GM12878 (cell line): ENCODE measurements around the gene MYCBP. TPM values are rescaled to one million over a fixed set of nuclear protein-coding genes. Genes with fewer than 3 reads are reported as not detected.

Experiments used
- ATAC-seq: fragments of 200-7000 bp; cut with Tn5 transposase; 3 replicates; pipeline ENCODE4 v1.9.1; 2020; ENCODE audit warnings: mild to moderate bottlenecking, moderate library complexity
- BruUV-seq: library from RNA; stranded (reverse); fragments of 400-500 nt; replicated peaks from 2 replicates; lab custom pipeline; 2021; lab: Mats Ljungman, UMichigan
- CTCF ChIA-PET: fragments of 300-600 bp; sonication (Branson Sonifier 250); formaldehyde crosslinking; extraction: SDS; loops from one replicate; lab custom pipeline; 2021; ENCODE audit warnings: inconsistent platforms; lab: Yijun Ruan, JAX
- POLR2A ChIA-PET: fragments of 350-600 bp; formaldehyde crosslinking; extraction: SDS; loops from one replicate; lab custom pipeline; 2021; ENCODE audit warnings: inconsistent platforms; lab: Charles Lee
- RAD21 ChIA-PET: fragments of 300-600 bp; sonication (Branson Sonifier 250); formaldehyde crosslinking; loops from one replicate; lab custom pipeline; 2023; ENCODE audit warnings: antibody characterized with exemption; ENCODE audit not compliant: unreplicated experiment; lab: Charles Lee
- SMC1A ChIA-PET: fragments of 300-600 bp; sonication (Branson Sonifier 250); formaldehyde crosslinking; loops from one replicate; lab custom pipeline; 2023; ENCODE audit not compliant: unreplicated experiment, uncharacterized antibody; lab: Charles Lee
- DNase-seq: peaks from one replicate; pipeline ENCODE4 v3.0.0-alpha.2; 2011; ENCODE audit warnings: low read depth, low spot score
- FAIRE-seq: peaks from 3 replicates; lab custom pipeline; 2011; peaks lifted over from hg19 to GRCh38; lab: Jason Lieb, UNC
- H2AFZ ChIP-seq: 2 replicates; pipeline ENCODE4 v1.6.0; 2011; ENCODE audit warnings: low read depth, low read length, control low read depth; ENCODE audit not compliant: control insufficient read depth
- H3K27ac ChIP-seq: 2 replicates; pipeline ENCODE4 v1.5.1; 2011; ENCODE audit warnings: control low read depth; ENCODE audit not compliant: control insufficient read depth, insufficient read depth
- H3K27me3 ChIP-seq, 2 experiments: replicated peaks in 1 of 2; 2 replicates each; pipeline versions ENCODE4 v1.6.0 to v1.6.1; 2011; ENCODE audit warnings: low read length in 1 of 2; ENCODE audit not compliant: control insufficient read depth in 2 of 2, insufficient read depth in 2 of 2
- H3K36me3 ChIP-seq, 2 experiments: 2 replicates each; pipeline ENCODE4 v1.5.1; 2011; ENCODE audit warnings: low read length in 1 of 2; ENCODE audit not compliant: control insufficient read depth in 2 of 2, insufficient read depth in 2 of 2
- H3K4me1 ChIP-seq: 2 replicates; pipeline ENCODE4 v1.6.1; 2011; ENCODE audit warnings: mild to moderate bottlenecking, low read length, moderate library complexity, mixed read lengths; ENCODE audit not compliant: control insufficient read depth, insufficient read depth
- H3K4me2 ChIP-seq: 2 replicates; pipeline ENCODE4 v1.6.0; 2011; ENCODE audit warnings: control low read depth; ENCODE audit not compliant: control insufficient read depth, insufficient read depth
- H3K4me3 ChIP-seq: fragments of 200-600 bp; sonication (generic); 2 replicates; pipeline ENCODE4 v1.5.1; 2016
- H3K79me2 ChIP-seq: 2 replicates; pipeline ENCODE4 v1.6.0; 2011; ENCODE audit warnings: low read length; ENCODE audit not compliant: control insufficient read depth, insufficient read depth
- H3K9ac ChIP-seq: 2 replicates; pipeline ENCODE4 v1.8.0; 2011; ENCODE audit warnings: low read length, control low read depth, mixed read lengths; ENCODE audit not compliant: control insufficient read depth, insufficient read depth
- H3K9me3 ChIP-seq: replicated peaks from 3 replicates; pipeline ENCODE4 v1.5.1; 2011; ENCODE audit warnings: mild to moderate bottlenecking, low read length; ENCODE audit not compliant: control insufficient read depth, insufficient read depth
- H4K20me1 ChIP-seq: 2 replicates; pipeline ENCODE4 v1.6.0; 2011; ENCODE audit not compliant: control insufficient read depth, insufficient read depth
- CREB1 ChIP-seq: IDR thresholded peaks from 2 replicates; pipeline ENCODE4 v1.6.1; 2012; ENCODE audit warnings: low read depth, mild to moderate bottlenecking, inconsistent platforms
- EED ChIP-seq: sonication (generic); IDR thresholded peaks from 2 replicates; pipeline ENCODE4 v1.6.1; 2016; ENCODE audit warnings: antibody characterized with exemption, low read depth
- EZH2 ChIP-seq: IDR thresholded peaks from 2 replicates; pipeline ENCODE4 v1.6.1; 2012; ENCODE audit warnings: low read depth, mild to moderate bottlenecking, control low read depth, inconsistent platforms, low read length, borderline replicate concordance; ENCODE audit not compliant: control insufficient read depth
- GATAD2B ChIP-seq: fragments of 450-650 bp; conservative IDR thresholded peaks from 2 replicates; pipeline ENCODE4 v1.6.1; 2017; ENCODE audit warnings: low read depth, mild to moderate bottlenecking, moderate library complexity
- NR2C1 ChIP-seq: fragments of 450-650 bp; IDR thresholded peaks from 2 replicates; pipeline ENCODE4 v1.6.1; 2017; ENCODE audit warnings: antibody characterized with exemption, mild to moderate bottlenecking, moderate library complexity
- RB1 ChIP-seq: fragments of 450-650 bp; formaldehyde crosslinking; IDR thresholded peaks from 2 replicates; pipeline ENCODE4 v1.6.1; 2017; ENCODE audit warnings: mild to moderate bottlenecking, borderline replicate concordance
- SMARCA5 ChIP-seq: fragments of 450-650 bp; IDR thresholded peaks from 2 replicates; pipeline ENCODE4 v1.6.1; 2017; ENCODE audit warnings: mild to moderate bottlenecking
- TCF7 ChIP-seq: IDR thresholded peaks from 2 replicates; pipeline ENCODE4 v1.6.1; 2014; ENCODE audit warnings: antibody characterized with exemption, borderline replicate concordance
- WGBS: methylation state at CpG from one replicate; pipeline ENCODE4 v1.1.6; 2016; ENCODE audit warnings: low lambda C conversion rate; ENCODE audit not compliant: insufficient replicate concordance, insufficient coverage; ENCODE audit errors: missing lambda C conversion rate; 5-methylcytosine and 5-hydroxymethylcytosine counted together
- in situ Hi-C: fragments of 300-500 bp; cut with MboI; formaldehyde crosslinking; loops from 9 replicates; pipeline ENCODE4 v1.14.3; 2018; ENCODE audit warnings: mixed read lengths
- intact Hi-C: fragments of 100-400 bp; cut with micrococcal nuclease; formaldehyde crosslinking; loops from one replicate; pipeline ENCODE4 v1.14.2; 2022; ENCODE audit not compliant: unreplicated experiment
- polyA plus RNA-seq, 11 experiments: library from polyadenylated mRNA; depleted of rRNA in 4 of 11; unstranded in 6 of 11; stranded (reverse) in 5 of 11; fragments of >200 nt; fragmentation: Nextera tagmentation in 4 of 11; fragmentation: Illumina TruSeq in 1 of 11; extraction: Ambion mirVana in 4 of 11; extraction: Trizol in 1 of 11; gene quantifications; 1 replicate in 1 of 11; 2 replicates in 10 of 11; pipeline versions ENCODE4 v1.2.1 to v1.2.3, GENCODE V29; 2011 to 2016; ENCODE audit warnings: inconsistent platforms in 2 of 11, missing spikeins in 2 of 11, low read depth in 1 of 11
- total RNA-seq, 4 experiments: library from RNA; depleted of rRNA in 3 of 4; stranded (reverse); fragments of >200 nt in 3 of 4; fragmentation: Illumina TruSeq in 1 of 4; extraction: Trizol in 1 of 4; gene quantifications; 2 replicates each; pipeline versions ENCODE4 v1.2.1 to v1.2.3, GENCODE V29; 2013 to 2021
- TF ChIP-seq, protein P1 (sequence below), 3 experiments: IDR thresholded peaks in 2 of 3; conservative IDR thresholded peaks in 1 of 3; 2 replicates each; pipeline ENCODE4 v1.5.1; 2011; ENCODE audit warnings: low read depth in 3 of 3, low read length in 3 of 3, mild to moderate bottlenecking in 3 of 3, control low read depth in 2 of 3, moderate library complexity in 2 of 3, inconsistent platforms in 1 of 3, mixed read lengths in 1 of 3; ENCODE audit not compliant: control insufficient read depth in 2 of 3, insufficient read depth in 1 of 3; ENCODE audit errors: extremely low read depth in 1 of 3
- TF ChIP-seq, protein P2 (sequence below): fragments of 450-650 bp; formaldehyde crosslinking; IDR thresholded peaks from 2 replicates; pipeline ENCODE4 v1.4.0; 2022; ENCODE audit warnings: mild to moderate bottlenecking, moderate library complexity

MYCBP gene
- total and polyA plus RNA-seq, 10 of the 15 experiments (the other 5 are each of a cell fraction or from before 2014, with no cell fraction given) = 26.1 to 210 (median 43.1) TPM

DNA sequence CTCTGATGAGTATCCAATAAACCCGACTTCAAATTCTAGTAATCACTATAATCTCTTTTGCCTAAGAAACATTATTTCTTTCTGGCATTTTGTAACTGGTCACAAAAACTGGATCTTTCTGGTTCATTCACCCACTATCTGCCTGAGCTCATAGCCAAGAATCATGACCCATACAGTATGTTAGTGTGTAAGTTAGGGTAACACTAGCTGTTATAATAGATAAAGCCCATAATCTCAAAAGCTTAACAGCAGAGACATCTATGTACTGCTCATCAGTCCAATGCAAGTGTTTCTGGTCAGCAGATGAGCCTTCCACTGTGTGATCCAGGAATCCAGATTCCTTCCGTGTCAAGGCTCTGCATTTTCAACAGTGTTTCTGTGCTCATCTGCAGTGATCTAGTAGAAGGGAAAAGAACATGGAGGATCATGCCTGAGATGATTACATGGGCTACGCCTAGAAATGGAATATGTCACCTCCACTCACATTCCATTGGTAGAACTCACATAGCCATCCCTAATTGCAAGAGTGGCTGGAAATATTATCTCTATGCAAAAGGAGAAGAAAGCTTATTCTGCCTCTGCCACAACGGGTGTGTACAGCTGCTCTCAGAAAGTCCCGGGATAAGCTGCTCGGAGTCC, 41.3 kb downstream of the MYCBP start:
- no TSS peak for BruUV-seq
- CTCF ChIA-PET = interaction anchor here (0.5 to 4.6 kb wide), 11 partner anchors 9 to 1168 kb away, joined by 3 to 33 read pairs (median 4); no protein-coding TSS in a partner anchor

More for the DNA sequence above, 41.3 kb downstream of the MYCBP start:
- RAD21 ChIA-PET = interaction anchor here (0.5 to 0.8 kb wide), 2 partner anchors 76 to 750 kb away, joined by 3 read pairs; no protein-coding TSS in a partner anchor
- 70% methylated on average over 6 of the region's 6 CpGs for WGBS
- H3K9me3 ChIP-seq = no peaks in the 10 kb centered on the region
- in situ Hi-C loops (loop anchor here (25.0 kb wide), 1 partner anchor 945 kb away; no protein-coding TSS in a partner anchor), intact Hi-C loops (no loop called here)
- FAIRE-seq (no peak), DNase-seq (no peak), ATAC-seq (no peak)
- no peak overlapping the region for H2AFZ ChIP-seq
- H3K9ac ChIP-seq = no peak overlapping the region
- no peaks in the 10 kb centered on the region for H3K4me1 ChIP-seq
- peaks cover under 1 to 2% of the 10 kb centered on the region in 2 experiments; a peak in 2 of 4 replicates for H3K27me3 ChIP-seq
- TF ChIP-seq CREB1 (no peak), GATAD2B (no peak), RB1 (no peak), NR2C1 (no peak), EED (no peak), SMARCA5 (no peak), TCF7 (no peak), EZH2 (no peak)
- TF ChIP-seq, protein P1, sequence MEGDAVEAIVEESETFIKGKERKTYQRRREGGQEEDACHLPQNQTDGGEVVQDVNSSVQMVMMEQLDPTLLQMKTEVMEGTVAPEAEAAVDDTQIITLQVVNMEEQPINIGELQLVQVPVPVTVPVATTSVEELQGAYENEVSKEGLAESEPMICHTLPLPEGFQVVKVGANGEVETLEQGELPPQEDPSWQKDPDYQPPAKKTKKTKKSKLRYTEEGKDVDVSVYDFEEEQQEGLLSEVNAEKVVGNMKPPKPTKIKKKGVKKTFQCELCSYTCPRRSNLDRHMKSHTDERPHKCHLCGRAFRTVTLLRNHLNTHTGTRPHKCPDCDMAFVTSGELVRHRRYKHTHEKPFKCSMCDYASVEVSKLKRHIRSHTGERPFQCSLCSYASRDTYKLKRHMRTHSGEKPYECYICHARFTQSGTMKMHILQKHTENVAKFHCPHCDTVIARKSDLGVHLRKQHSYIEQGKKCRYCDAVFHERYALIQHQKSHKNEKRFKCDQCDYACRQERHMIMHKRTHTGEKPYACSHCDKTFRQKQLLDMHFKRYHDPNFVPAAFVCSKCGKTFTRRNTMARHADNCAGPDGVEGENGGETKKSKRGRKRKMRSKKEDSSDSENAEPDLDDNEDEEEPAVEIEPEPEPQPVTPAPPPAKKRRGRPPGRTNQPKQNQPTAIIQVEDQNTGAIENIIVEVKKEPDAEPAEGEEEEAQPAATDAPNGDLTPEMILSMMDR (IDR thresholded peaks at IDR 0.05 in 2 of 3, conservative IDR thresholded peaks at IDR 0.05 in 1 of 3; ENCODE audit: control insufficient read depth in 2 of 3, extremely low read depth in 1 of 3, insufficient read depth in 1 of 3, low read depth in 3 of 3, low read length in 3 of 3) = no peak
- TF ChIP-seq, protein P2, sequence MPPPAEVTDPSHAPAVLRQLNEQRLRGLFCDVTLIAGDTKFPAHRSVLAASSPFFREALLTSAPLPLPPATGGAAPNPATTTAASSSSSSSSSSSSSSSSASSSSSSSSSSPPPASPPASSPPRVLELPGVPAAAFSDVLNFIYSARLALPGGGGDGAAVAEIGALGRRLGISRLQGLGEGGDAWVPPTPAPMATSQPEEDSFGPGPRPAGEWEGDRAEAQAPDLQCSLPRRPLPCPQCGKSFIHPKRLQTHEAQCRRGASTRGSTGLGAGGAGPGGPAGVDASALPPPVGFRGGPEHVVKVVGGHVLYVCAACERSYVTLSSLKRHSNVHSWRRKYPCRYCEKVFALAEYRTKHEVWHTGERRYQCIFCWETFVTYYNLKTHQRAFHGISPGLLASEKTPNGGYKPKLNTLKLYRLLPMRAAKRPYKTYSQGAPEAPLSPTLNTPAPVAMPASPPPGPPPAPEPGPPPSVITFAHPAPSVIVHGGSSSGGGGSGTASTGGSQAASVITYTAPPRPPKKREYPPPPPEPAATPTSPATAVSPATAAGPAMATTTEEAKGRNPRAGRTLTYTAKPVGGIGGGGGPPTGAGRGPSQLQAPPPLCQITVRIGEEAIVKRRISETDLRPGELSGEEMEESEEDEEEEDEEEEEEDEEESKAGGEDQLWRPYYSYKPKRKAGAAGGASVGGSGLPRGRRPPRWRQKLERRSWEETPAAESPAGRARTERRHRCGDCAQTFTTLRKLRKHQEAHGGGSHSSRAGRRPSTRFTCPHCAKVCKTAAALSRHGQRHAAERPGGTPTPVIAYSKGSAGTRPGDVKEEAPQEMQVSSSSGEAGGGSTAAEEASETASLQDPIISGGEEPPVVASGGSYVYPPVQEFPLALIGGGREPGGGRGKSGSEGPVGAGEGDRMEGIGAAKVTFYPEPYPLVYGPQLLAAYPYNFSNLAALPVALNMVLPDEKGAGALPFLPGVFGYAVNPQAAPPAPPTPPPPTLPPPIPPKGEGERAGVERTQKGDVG = no peak
- no peaks in the 10 kb centered on the region for H3K79me2 ChIP-seq
- H3K4me3 ChIP-seq = no peak overlapping the region
- H3K27ac ChIP-seq = no peak overlapping the region
- no peaks in the 10 kb centered on the region for H3K36me3 ChIP-seq
- SMC1A ChIA-PET = interaction anchor here (0.6 to 2.9 kb wide), 7 partner anchors 9 to 805 kb away, joined by 3 to 11 read pairs (median 3); no protein-coding TSS in a partner anchor
- no peaks in the 10 kb centered on the region for H4K20me1 ChIP-seq
- H3K4me2 ChIP-seq = no peak overlapping the region
- POLR2A ChIA-PET = no interaction called here
